ENCODE results near the gene ITGA2. TPM values are rescaled to one million over a fixed set of nuclear protein-coding genes. Genes with fewer than 3 reads are reported as not detected.
A peak's percentile ranks its signal among the peaks of the same experiment; 100 is the strongest.

The ITGA2 gene
- total RNA-seq, 1 donor from 2014 or later, result 24.8 TPM

GRCh38 chr5:53055365-53055764, 66.2 kb downstream of the ITGA2 start:
- DNase-seq (ENCODE audit: low read depth in 2 of 2), result no peak

DNA sequence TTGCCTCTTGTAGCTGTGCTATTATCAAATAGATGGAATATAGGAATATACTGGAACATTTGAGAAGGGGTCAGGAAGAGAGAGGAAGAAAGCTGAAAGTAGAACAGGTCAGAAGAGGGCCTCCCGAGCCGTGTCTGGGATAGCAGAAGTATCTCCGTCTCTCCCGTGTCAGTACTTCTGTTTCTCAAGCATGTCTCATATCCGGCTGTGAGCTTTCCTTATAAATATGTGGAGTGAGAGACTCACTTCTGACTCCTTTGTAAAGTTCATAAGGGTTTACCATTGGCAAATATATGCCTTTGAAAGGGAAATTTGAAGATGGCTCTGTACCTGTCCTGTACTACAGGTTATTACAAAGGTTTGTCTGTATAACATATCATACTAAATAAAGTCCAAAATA, 70.1 kb downstream of the ITGA2 start:
- peak in 1 of 2 donors; percentile 71 for DNase-seq (ENCODE audit: low read depth in 2 of 2)

DNA sequence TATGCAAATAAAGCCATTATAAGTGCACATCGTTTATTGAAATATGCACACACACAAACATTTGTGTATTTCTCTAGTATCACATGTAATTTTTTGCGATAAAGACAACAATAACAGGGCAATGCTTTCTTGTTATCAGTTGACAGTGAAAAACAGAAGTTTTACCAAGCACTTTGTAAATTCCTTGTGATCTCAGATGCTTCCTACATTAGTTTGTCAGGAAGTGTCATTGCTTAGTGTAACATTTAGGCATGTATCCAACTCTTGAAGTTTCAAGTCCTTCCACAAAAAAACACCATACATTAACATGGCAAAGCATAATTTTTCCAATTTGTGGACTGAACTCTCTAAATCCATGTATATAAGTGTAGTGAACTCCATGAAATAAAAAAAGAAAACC, 74.0 kb downstream of the ITGA2 start:
- peak in 1 of 2 donors; percentile 88 for DNase-seq (ENCODE audit: low read depth in 2 of 2)

GRCh38 chr5:53063791-53064190, 74.6 kb downstream of the ITGA2 start:
- DNase-seq (ENCODE audit: low read depth in 2 of 2), result no peak

- DNase-seq (ENCODE audit: low read depth in 2 of 2), result no peak
Observed at GRCh38 chr5:53066088-53066487, 76.9 kb downstream of the ITGA2 start.

DNA sequence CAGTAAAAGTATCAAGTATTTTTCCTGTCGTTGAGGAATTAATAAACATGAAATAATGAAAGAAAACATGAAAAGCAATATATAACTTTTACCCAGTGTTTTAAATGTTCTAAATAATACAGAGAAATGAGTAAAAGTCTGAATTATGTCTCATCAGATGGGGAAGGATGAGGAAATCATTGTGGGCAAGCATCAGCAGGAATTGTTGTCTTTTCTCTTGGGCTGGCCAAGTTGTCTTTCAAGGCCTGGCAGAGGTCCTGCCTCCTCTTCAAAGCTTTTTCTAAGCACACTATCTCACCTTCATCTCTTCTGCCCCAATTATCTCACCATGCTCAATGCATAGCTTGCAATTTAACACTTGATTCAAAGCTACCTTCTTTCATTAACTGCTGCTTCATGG, 78.5 kb downstream of the ITGA2 start:
- peak in 1 of 2 donors; percentile 10 for DNase-seq (ENCODE audit: low read depth in 2 of 2)

- DNase-seq (ENCODE audit: low read depth in 2 of 2), result no peak
Observed at GRCh38 chr5:53068291-53068836, 79.2 kb downstream of the ITGA2 start.

DNA sequence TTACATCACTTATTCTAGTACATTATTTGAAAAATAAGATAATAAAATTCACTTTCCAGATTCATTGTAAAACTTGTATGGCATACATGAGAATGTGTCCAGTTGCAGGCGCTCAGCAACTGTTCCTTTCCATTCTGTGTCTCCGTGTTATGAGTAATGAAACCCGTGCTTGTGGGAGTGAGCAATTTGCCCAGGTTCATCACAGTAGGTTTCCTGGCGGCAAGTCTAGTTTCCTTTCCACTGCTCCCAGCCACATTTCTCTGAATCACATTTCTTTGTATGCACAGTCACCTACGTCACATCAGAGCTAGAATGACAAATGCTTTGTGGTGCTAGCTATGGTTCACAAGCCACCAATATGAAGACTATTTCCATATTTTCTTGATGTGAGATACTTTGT, 80.5 kb downstream of the ITGA2 start:
- peak; percentile 97 to 99 for DNase-seq (ENCODE audit: low read depth in 2 of 2)

- DNase-seq (ENCODE audit: low read depth in 2 of 2), result no peak
Observed at GRCh38 chr5:53071298-53071697, 82.1 kb downstream of the ITGA2 start.

GRCh38 chr5:53071738-53072137, 82.6 kb downstream of the ITGA2 start:
- no peak for DNase-seq (ENCODE audit: low read depth in 2 of 2)

- no peak for DNase-seq (ENCODE audit: low read depth in 2 of 2)
Observed at GRCh38 chr5:53073348-53073747, 84.2 kb downstream of the ITGA2 start.

DNA sequence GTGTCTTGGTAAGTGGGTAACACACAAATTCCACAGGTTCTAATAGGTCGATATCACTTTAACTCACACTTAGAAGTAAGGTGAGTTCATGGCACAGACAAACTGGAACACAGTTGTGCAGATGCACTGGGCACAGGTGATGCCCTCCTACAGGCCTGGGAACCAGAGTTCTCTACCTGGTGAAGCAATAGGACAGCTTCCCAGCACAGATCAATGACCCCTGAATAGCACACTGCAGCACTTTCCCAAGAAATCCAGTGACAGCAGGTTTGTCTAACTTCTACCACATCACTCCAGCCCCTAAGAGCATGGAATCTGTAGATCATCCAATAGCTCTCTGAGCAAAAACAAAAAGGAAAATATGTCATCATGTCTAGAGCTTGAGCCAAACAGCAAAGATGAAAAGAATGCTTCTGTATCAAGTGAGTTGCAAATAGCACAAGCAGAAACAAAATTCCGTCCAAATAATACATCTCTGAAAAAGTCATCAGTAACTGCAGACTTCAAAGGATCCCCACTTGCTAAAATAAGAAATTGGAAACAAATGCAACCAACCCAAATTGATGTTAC, 86.9 kb downstream of the ITGA2 start:
- no peak for DNase-seq (ENCODE audit: low read depth in 2 of 2)

DNA sequence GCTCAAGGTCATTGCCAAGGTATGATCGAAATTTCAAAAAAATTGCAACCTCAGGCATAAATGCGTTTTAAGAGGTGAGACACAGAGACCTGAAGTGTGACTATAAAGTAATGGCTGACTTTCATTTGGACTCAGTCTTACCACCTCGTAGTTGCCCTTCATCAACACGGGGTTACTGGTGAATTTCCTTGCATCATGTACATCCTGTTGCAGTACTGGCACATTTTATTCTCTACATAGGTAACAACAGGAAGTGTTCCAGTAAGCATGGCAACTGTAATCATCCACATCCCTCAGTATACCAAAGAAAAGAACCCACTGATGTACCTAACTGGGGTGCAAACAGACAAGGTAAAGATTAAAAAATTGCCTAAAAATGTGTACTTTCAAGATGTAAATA, 91.1 kb downstream of the ITGA2 start:
- DNase-seq (ENCODE audit: low read depth in 2 of 2), result peak; percentile 15 to 40

- no peak for DNase-seq (ENCODE audit: low read depth in 2 of 2)
Observed at GRCh38 chr5:53083927-53084326, 94.8 kb downstream of the ITGA2 start.

DNA sequence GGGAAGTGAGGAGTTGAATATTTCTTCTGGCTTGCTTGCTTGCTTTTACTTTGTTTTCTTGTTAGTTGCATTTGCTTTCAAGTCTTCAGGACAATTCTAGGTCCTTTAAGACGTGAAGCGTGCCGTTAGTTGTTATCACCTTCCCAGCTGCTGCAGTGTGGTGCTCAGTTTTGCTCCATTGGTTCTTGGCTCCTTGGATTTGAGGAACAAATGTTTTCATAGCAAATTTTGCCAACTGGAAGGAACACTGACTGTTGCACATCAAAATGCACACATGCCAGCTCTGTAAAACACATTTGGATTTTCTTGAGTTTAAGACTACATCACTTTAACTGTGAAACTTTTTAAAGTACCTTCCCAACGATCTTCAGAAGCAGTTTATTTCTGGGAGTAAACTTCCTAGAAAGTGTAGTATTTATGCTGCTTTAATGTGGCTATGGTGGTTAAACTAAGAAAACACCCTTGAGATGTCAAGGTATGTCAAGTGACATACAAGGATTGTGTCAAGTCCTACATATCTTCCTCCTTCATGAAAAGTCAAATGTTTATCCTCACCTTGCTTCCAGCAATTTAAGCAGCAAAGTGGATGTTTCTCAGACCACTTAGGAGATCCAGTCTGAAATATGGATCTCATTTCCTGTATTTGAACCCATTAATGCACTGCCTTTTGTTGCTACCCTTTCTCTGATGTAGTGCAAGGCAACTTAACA, 95.5 kb downstream of the ITGA2 start:
- no peak for DNase-seq (ENCODE audit: low read depth in 2 of 2)

- no peak for DNase-seq (ENCODE audit: low read depth in 2 of 2)
Observed at GRCh38 chr5:53087171-53087570, 98.0 kb downstream of the ITGA2 start.

- DNase-seq (ENCODE audit: low read depth in 2 of 2), result no peak
Observed at GRCh38 chr5:53087621-53088121, 98.5 kb downstream of the ITGA2 start.

DNA sequence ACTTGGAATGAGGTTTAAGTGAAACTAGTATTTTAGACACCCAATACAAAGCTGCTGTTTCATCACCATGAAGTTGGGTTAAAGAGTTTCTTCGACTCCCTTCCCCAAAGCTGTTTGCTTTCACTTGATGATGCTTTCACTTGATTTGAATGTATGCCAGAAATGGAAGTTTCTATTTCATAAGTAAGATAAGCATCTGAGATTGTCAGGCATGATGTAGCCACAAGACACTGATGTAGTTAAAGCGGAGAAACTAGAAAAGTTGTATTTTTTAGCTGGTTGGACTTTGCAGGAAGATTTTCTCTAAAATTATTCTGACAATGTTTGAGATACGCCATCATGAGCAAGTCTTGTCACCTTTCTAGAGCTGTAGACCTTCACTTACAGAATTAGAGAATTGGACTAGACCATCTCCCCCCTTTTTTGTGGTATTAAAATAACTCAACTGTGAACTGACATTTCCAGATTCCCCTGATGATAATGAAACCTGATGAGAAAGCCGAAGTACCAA, 100.4 kb downstream of the ITGA2 start:
- DNase-seq (ENCODE audit: low read depth in 2 of 2), result peak in 1 of 2 donors; percentile 14

- no peak for DNase-seq (ENCODE audit: low read depth in 2 of 2)
Observed at GRCh38 chr5:53090229-53090628, 101.1 kb downstream of the ITGA2 start.

GRCh38 chr5:53091289-53091688, 102.1 kb downstream of the ITGA2 start:
- peak; percentile 42 to 51 for DNase-seq (ENCODE audit: low read depth in 2 of 2)

GRCh38 chr5:53092242-53092641, 103.1 kb downstream of the ITGA2 start:
- DNase-seq (ENCODE audit: low read depth in 2 of 2), result no peak

DNA sequence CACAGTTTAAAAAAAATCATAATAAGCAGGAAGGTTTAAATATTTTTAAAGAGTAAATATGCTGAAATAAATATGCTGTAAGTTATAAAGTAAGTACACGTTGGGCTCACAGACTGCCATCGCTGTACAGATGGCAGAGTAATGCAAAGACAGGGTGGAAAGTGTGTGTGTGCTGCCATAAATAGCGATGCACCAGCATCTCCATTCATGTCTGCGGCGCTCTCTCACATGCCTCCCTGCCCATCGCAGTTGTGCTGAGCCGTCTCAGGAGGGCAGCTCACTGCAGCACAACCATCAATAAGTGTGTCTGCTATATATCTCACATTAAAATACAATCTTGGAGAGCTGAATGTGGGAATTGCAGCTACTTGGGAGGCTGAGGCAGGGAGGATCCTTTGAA, 106.1 kb downstream of the ITGA2 start:
- DNase-seq (ENCODE audit: low read depth in 2 of 2), result no peak
